Measurements from ENCODE around the gene ARHGAP10. TPM values are rescaled to one million over a fixed set of nuclear protein-coding genes. Genes with fewer than 3 reads are reported as not detected.

ARHGAP10 gene
- total RNA-seq, 2 donors from 2014 or later, result 23.9 to 28.7 TPM

DNA sequence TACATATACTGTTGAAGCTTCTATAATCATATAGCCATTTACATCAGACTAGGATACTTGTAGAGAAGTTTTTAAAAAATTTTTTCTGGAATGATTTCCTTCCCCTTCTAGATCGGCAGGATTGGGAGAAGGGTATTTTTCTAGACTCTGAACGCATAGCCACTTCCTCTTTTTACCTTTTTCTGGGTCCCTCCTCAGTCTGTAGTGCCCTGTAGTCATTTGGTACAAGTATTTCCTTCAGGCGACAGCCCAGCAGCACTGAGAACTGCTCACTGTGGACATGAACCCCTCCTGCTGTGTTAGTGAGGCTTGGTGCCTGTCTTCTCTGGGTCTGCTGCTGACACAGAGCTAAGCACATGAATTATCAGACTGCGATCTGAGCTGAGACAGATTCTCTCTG is 255.4 kb downstream of the ARHGAP10 start:
- Histone ChIP-seq H3K4me3 (no peak overlapping the region), H3K27me3 (no peaks in the 10 kb centered on the region), H3K4me1 (no peaks in the 10 kb centered on the region), H3K27ac (no peak overlapping the region), H3K9me3 (no peaks in the 10 kb centered on the region), H3K36me3 (replicated peaks in 1 of 2; ENCODE audit: insufficient read depth in 1 of 2, low read depth in 2 of 2) (no peaks in the 10 kb centered on the region)
- WGBS, 2 donors, result 66 to 94% methylated on average over 4 of the region's 4 CpGs
- intact Hi-C loops (cut with DNase I), result no loop called here
- ATAC-seq (no peak), DNase-seq (no peak)
- TF ChIP-seq, protein P1, sequence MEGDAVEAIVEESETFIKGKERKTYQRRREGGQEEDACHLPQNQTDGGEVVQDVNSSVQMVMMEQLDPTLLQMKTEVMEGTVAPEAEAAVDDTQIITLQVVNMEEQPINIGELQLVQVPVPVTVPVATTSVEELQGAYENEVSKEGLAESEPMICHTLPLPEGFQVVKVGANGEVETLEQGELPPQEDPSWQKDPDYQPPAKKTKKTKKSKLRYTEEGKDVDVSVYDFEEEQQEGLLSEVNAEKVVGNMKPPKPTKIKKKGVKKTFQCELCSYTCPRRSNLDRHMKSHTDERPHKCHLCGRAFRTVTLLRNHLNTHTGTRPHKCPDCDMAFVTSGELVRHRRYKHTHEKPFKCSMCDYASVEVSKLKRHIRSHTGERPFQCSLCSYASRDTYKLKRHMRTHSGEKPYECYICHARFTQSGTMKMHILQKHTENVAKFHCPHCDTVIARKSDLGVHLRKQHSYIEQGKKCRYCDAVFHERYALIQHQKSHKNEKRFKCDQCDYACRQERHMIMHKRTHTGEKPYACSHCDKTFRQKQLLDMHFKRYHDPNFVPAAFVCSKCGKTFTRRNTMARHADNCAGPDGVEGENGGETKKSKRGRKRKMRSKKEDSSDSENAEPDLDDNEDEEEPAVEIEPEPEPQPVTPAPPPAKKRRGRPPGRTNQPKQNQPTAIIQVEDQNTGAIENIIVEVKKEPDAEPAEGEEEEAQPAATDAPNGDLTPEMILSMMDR (IDR thresholded peaks at IDR 0.05), result no peak
- no peak for TF ChIP-seq POLR2A (IDR thresholded peaks at IDR 0.05)

DNA sequence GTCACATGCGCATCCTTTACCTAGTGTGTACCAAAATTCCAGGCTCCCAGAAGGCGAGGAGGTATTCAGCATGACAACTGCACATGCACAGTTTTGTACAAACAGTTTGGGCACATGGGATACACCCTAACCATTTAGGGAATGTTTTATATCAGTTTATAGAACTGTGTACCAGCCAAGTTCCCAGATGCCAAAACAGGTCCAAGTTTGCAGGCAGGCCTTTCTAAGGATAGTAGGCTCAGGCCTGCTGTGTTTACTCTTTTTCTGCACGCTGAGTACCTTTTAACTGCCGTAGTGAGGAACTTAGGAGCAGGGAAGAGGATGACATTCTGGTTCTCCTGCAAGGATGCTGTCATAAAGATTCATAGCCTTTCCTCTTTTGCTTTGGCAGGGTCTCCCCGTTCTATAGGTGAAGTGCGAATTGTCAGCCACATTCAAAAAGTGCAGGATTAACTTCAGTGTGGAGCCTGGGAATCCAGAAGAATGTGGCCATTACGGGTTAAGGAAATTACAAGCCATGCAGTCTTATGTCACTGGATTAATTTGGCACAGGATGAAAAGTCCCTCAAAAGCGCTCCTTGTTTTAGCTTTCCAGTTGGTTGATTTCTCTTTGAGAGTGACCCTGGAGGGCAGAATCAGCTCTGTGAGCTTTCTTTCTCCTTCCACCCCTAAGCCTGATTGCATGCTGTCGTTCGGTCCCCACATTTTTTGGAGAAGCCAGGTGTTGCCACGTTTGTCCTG is 259.8 kb downstream of the ARHGAP10 start:
- DNase-seq (no peak), ATAC-seq (no peak)
- Histone ChIP-seq H3K27ac (no peak overlapping the region), H3K27me3 (no peaks in the 10 kb centered on the region), H3K4me1 (no peaks in the 10 kb centered on the region), H3K4me3 (no peak overlapping the region), H3K36me3 (replicated peaks in 1 of 2; ENCODE audit: insufficient read depth in 1 of 2, low read depth in 2 of 2) (no peaks in the 10 kb centered on the region), H3K9me3 (no peaks in the 10 kb centered on the region)
- WGBS, 2 donors, result 91 to 94% methylated on average over 11 of the region's 11 CpGs
- no peak for TF ChIP-seq POLR2A (IDR thresholded peaks at IDR 0.05)
- TF ChIP-seq, protein P1 (IDR thresholded peaks at IDR 0.05), result no peak
- intact Hi-C loops (cut with DNase I), result no loop called here

DNA sequence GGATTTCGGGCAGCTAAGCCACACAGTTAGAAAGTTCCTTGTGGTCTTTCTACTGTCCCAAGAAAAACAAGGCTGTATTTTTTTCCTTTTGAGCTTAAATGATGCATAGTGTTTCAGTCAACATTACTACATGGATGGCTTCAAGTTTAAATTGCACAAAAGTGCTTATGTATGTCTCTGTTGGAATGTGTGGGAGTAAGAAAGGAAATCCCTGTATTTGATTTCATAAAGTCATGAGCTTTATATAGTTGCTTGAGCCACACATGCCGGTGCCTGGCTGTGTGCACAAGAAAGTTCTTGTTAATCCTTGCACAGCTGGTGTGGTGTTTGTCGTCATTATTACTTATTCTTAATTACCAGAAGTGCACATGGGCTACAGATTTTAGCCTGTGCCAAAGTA is 262.2 kb downstream of the ARHGAP10 start:
- TF ChIP-seq, protein P1 (IDR thresholded peaks at IDR 0.05), result no peak
- no peak for TF ChIP-seq POLR2A (IDR thresholded peaks at IDR 0.05)
- Histone ChIP-seq H3K27me3 (no peaks in the 10 kb centered on the region), H3K9me3 (no peaks in the 10 kb centered on the region), H3K27ac (no peak overlapping the region), H3K4me1 (no peaks in the 10 kb centered on the region), H3K4me3 (no peak overlapping the region), H3K36me3 (replicated peaks in 1 of 2; ENCODE audit: insufficient read depth in 1 of 2, low read depth in 2 of 2) (no peaks in the 10 kb centered on the region)
- intact Hi-C loops (cut with DNase I), result no loop called here
- DNase-seq (no peak), ATAC-seq (no peak)
- 69 to 96% methylated on average over 3 of the region's 3 CpGs for WGBS, 2 donors

DNA sequence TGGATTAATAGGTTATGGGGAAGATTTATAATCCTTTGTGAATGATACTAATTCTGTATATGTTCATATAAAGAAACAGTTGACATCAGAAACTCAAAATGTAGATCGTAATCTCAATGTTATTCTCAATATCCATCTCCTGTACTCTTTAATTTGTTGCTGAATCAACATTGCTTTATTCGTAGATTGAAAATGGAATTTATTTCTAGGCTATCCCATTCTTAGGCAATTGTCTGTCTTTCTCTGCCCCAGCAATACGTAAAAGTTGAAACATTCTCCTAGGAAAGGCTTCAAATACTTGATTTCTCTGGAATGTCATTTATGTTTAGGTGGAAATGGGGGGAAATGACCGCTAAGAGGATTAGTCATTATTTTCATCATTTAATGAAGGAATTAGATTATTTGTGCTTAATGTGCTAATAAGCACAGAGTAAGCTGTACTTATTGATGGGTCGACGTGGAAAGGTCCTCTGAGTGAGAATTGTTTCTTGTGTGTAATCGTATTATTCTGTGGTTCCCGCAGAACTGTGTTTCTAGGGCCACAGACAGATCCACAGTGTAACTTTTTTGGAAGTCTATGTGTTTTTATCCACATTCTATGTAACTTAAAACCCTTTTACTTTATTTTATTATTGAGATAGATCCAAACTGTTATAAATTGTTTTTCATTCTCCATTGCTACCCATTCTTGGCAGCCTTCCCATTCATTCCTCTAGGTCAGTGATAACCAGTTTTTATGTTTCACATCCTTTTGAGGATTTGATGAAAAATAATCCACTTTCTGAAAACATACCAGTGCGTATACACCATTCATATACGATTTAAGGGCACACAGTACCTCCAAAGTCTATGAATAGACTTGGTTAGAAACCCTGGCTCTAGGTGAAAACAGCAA is 262.9 kb downstream of the ARHGAP10 start:
- H3K27me3 ChIP-seq, result no peaks in the 10 kb centered on the region
- no peaks in the 10 kb centered on the region for H3K9me3 ChIP-seq
- TF ChIP-seq, protein P1 (IDR thresholded peaks at IDR 0.05), result no peak
- TF ChIP-seq POLR2A (IDR thresholded peaks at IDR 0.05), result no peak
- no peaks in the 10 kb centered on the region for H3K36me3 ChIP-seq (replicated peaks in 1 of 2; ENCODE audit: insufficient read depth in 1 of 2, low read depth in 2 of 2)
- H3K27ac ChIP-seq, result no peak overlapping the region
- WGBS, 2 donors, result 92 to 96% methylated on average over 10 of the region's 10 CpGs
- H3K4me3 ChIP-seq, result no peak overlapping the region
- intact Hi-C loops (cut with DNase I), result no loop called here
- DNase-seq, result no peak
- H3K4me1 ChIP-seq, result no peaks in the 10 kb centered on the region
- no peak for ATAC-seq
